HepG2 (cell line): Measurements from ENCODE around the gene EXPH5. TPM values are rescaled to one million over a fixed set of nuclear protein-coding genes. Genes with fewer than 3 reads are reported as not detected.

Source experiments
- ATAC-seq: fragments of 200-7000 bp; cut with Tn5 transposase; 3 replicates; pipeline ENCODE4 v1.9.1; 2020; ENCODE audit warnings: mild to moderate bottlenecking, moderate library complexity
- BruUV-seq: library from RNA; stranded (reverse); fragments of 400-500 nt; replicated peaks from 2 replicates; lab custom pipeline; 2021; lab: Mats Ljungman, UMichigan
- CTCF ChIA-PET: fragments of 300-600 bp; formaldehyde crosslinking; extraction: SDS; loops from one replicate; lab custom pipeline; 2021; ENCODE audit warnings: low total read pairs, inconsistent platforms, low intra/inter-chr PET ratio; lab: Yijun Ruan, JAX
- POLR2A ChIA-PET: fragments of 350-600 bp; sonication (Branson Sonifier 250); formaldehyde crosslinking; loops from one replicate; lab custom pipeline; 2020; ENCODE audit warnings: antibody characterized with exemption, inconsistent platforms; lab: Yijun Ruan, JAX
- DNase-seq: peaks from one replicate; pipeline ENCODE4 v3.0.0-alpha.2; 2015; ENCODE audit warnings: low spot score
- FAIRE-seq: peaks from 3 replicates; lab custom pipeline; 2011; peaks lifted over from hg19 to GRCh38; lab: Jason Lieb, UNC
- H2AFZ ChIP-seq: one replicate; pipeline ENCODE4 v1.6.1; 2011; ENCODE audit warnings: low read length, inconsistent platforms
- H3K27ac ChIP-seq: fragments of 300-600 bp; 3 replicates; pipeline ENCODE4 v1.8.0; 2011; ENCODE audit warnings: mixed run types, mild to moderate bottlenecking, mixed read lengths, low read length, inconsistent platforms; ENCODE audit not compliant: insufficient read depth; ENCODE audit errors: extremely low read length
- H3K27me3 ChIP-seq, 2 experiments: fragments of 200-600 bp in 1 of 2; 2 replicates in 1 of 2; 3 replicates in 1 of 2; pipeline versions ENCODE4 v1.6.0 to v1.8.0; 2011; ENCODE audit warnings: low read length in 2 of 2, mild to moderate bottlenecking in 2 of 2, moderate library complexity in 2 of 2, inconsistent platforms in 1 of 2; ENCODE audit not compliant: insufficient read depth in 2 of 2, control insufficient read depth in 1 of 2
- H3K36me3 ChIP-seq, 2 experiments: fragments of 200-600 bp in 1 of 2; replicated peaks in 1 of 2; 2 replicates in 1 of 2; 3 replicates in 1 of 2; pipeline versions ENCODE4 v1.5.1 to v1.8.0; 2011; ENCODE audit warnings: low read length in 2 of 2, inconsistent platforms in 1 of 2; ENCODE audit not compliant: insufficient read depth in 2 of 2, control insufficient read depth in 1 of 2
- H3K4me1 ChIP-seq: 2 replicates; pipeline ENCODE4 v1.5.1; 2012; ENCODE audit warnings: low read length, inconsistent platforms; ENCODE audit not compliant: insufficient read depth
- H3K4me2 ChIP-seq: 2 replicates; pipeline ENCODE4 v1.6.0; 2011; ENCODE audit warnings: low read depth, low read length, inconsistent platforms
- H3K4me3 ChIP-seq, 3 experiments: fragments of 200-600 bp in 1 of 3; sonication (generic), shearing (Covaris generic) in 1 of 3; replicated peaks in 1 of 3; 2 replicates each; pipeline ENCODE4 v1.5.1; 2011 to 2016; ENCODE audit warnings: low read length in 3 of 3, inconsistent platforms in 2 of 3, low read depth in 2 of 3, mild to moderate bottlenecking in 2 of 3, control low read depth in 1 of 3, mixed read lengths in 1 of 3; ENCODE audit not compliant: insufficient read depth in 1 of 3
- H3K79me2 ChIP-seq: one replicate; pipeline ENCODE4 v1.6.1; 2011; ENCODE audit warnings: low read length, inconsistent platforms; ENCODE audit not compliant: insufficient read depth
- H3K9ac ChIP-seq: 2 replicates; pipeline ENCODE4 v1.6.0; 2011; ENCODE audit warnings: mild to moderate bottlenecking, low read depth, low read length, inconsistent platforms; ENCODE audit not compliant: insufficient read depth
- H3K9me3 ChIP-seq: 2 replicates; pipeline ENCODE4 v1.5.1; 2012; ENCODE audit warnings: mild to moderate bottlenecking, low read length
- H4K20me1 ChIP-seq: 2 replicates; pipeline ENCODE4 v1.6.0; 2011; ENCODE audit warnings: inconsistent platforms, mild to moderate bottlenecking, low read length, moderate library complexity; ENCODE audit not compliant: insufficient read depth
- ADNP ChIP-seq: sonication (generic); formaldehyde crosslinking; IDR thresholded peaks from 2 replicates; pipeline ENCODE4 v1.4.0; 2020; ENCODE audit warnings: missing genetic modification reagents
- ATM ChIP-seq: fragments of 450-650 bp; IDR thresholded peaks from 2 replicates; pipeline ENCODE4 v1.7.1; 2017; ENCODE audit warnings: mild to moderate bottlenecking, borderline replicate concordance
- MBNL3 ChIP-seq: fragments of 250-450 bp; sonication (Bioruptor Pico); conservative IDR thresholded peaks from 2 replicates; pipeline ENCODE4 v1.8.0; 2022; ENCODE audit warnings: mild to moderate bottlenecking, inconsistent platforms
- PLRG1 ChIP-seq: fragments of 450-650 bp; conservative IDR thresholded peaks from 2 replicates; pipeline ENCODE4 v1.6.1; 2016
- RELA ChIP-seq: sonication (generic); formaldehyde crosslinking; IDR thresholded peaks from 2 replicates; pipeline ENCODE4 v1.4.0; 2020; ENCODE audit warnings: missing genetic modification reagents
- SSRP1 ChIP-seq: IDR thresholded peaks from 2 replicates; pipeline ENCODE4 v1.6.1; 2016; ENCODE audit warnings: control low read depth
- SYNCRIP ChIP-seq: fragments of 200-400 bp; formaldehyde crosslinking; IDR thresholded peaks from 2 replicates; pipeline ENCODE4 v1.6.1; 2018; ENCODE audit warnings: mild to moderate bottlenecking, low read depth, low read length; ENCODE audit not compliant: insufficient read depth
- TP53 ChIP-seq: sonication (generic); formaldehyde crosslinking; conservative IDR thresholded peaks from 2 replicates; pipeline ENCODE4 v1.4.0; 2020; ENCODE audit warnings: missing genetic modification reagents
- ZNF260 ChIP-seq: sonication (generic); formaldehyde crosslinking; IDR thresholded peaks from 2 replicates; pipeline ENCODE4 v1.4.0; 2020; ENCODE audit warnings: missing genetic modification reagents, low read depth, mild to moderate bottlenecking, borderline replicate concordance
- ZNF33A ChIP-seq: sonication (generic); formaldehyde crosslinking; IDR thresholded peaks from 2 replicates; pipeline ENCODE4 v1.5.1; 2020; ENCODE audit warnings: missing genetic modification reagents, mild to moderate bottlenecking, moderate library complexity, borderline replicate concordance
- ZNF367 ChIP-seq: sonication (generic); formaldehyde crosslinking; IDR thresholded peaks from 2 replicates; pipeline ENCODE4 v1.4.0; 2020; ENCODE audit warnings: missing genetic modification reagents, borderline replicate concordance
- ZNF432 ChIP-seq: sonication (generic); formaldehyde crosslinking; IDR thresholded peaks from 2 replicates; pipeline ENCODE4 v1.5.0; 2020; ENCODE audit warnings: missing genetic modification reagents, mild to moderate bottlenecking, borderline replicate concordance
- ZNF614 ChIP-seq: IDR thresholded peaks from 2 replicates; pipeline ENCODE4 v1.6.1; 2018; ENCODE audit warnings: missing biosample characterization, missing genetic modification reagents, inconsistent platforms, borderline replicate concordance
- WGBS: methylation state at CpG from one replicate; pipeline ENCODE4 v1.1.6; 2017; ENCODE audit warnings: low lambda C conversion rate; 5-methylcytosine and 5-hydroxymethylcytosine counted together
- in situ Hi-C: cut with HindIII; loops from 2 replicates; pipeline ENCODE4 v1.10.0; 2017; ENCODE audit warnings: low pct_unique_long_range_greater_than_20kb; ENCODE audit not compliant: extremely low pct_ligation_motif_present
- intact Hi-C: fragments of 100-400 bp; cut with micrococcal nuclease; formaldehyde crosslinking; loops from one replicate; pipeline ENCODE4 v1.10.0; 2022; ENCODE audit not compliant: unreplicated experiment
- polyA plus RNA-seq, 8 experiments: library from polyadenylated mRNA; depleted of rRNA in 3 of 8; stranded (reverse) in 7 of 8; unstranded in 1 of 8; fragments of >200 nt; fragmentation: Illumina TruSeq in 4 of 8; extraction: Trizol in 4 of 8; gene quantifications; 2 replicates each; pipeline versions ENCODE4 v1.2.1 to v1.2.3, GENCODE V29; 2011 to 2016; ENCODE audit warnings: low read depth in 4 of 8, missing spikeins in 1 of 8, mixed read lengths in 1 of 8; ENCODE audit not compliant: insufficient read depth in 1 of 8
- total RNA-seq, 5 experiments: library from RNA; depleted of rRNA; stranded (reverse); fragments of >200 nt; fragmentation: Illumina TruSeq; extraction: Trizol; gene quantifications; 2 replicates each; pipeline ENCODE4 v1.2.3, GENCODE V29; 2016; ENCODE audit warnings: low read depth in 1 of 5
- TF ChIP-seq, protein P1 (sequence below): sonication (generic); formaldehyde crosslinking; IDR thresholded peaks from 2 replicates; pipeline ENCODE4 v1.5.0; 2020; ENCODE audit warnings: mild to moderate bottlenecking, missing genetic modification reagents
- TF ChIP-seq, protein P2 (sequence below): sonication (generic); formaldehyde crosslinking; IDR thresholded peaks from 2 replicates; pipeline ENCODE4 v1.5.0; 2020; ENCODE audit warnings: missing genetic modification reagents
- TF ChIP-seq, protein P3 (sequence below): sonication (generic); formaldehyde crosslinking; IDR thresholded peaks from 2 replicates; pipeline ENCODE4 v1.9.0; 2022; ENCODE audit warnings: missing genetic modification reagents, mild to moderate bottlenecking, borderline replicate concordance
- TF ChIP-seq, protein P4 (sequence below): sonication (generic); formaldehyde crosslinking; IDR thresholded peaks from 2 replicates; pipeline ENCODE4 v1.4.0; 2020; ENCODE audit warnings: missing genetic modification reagents

EXPH5 gene
- total and polyA plus RNA-seq, 2 of the 13 experiments (the other 11 are each of a cell fraction or from before 2014, with no cell fraction given) = under 0.01 to 0.02 TPM

DNA sequence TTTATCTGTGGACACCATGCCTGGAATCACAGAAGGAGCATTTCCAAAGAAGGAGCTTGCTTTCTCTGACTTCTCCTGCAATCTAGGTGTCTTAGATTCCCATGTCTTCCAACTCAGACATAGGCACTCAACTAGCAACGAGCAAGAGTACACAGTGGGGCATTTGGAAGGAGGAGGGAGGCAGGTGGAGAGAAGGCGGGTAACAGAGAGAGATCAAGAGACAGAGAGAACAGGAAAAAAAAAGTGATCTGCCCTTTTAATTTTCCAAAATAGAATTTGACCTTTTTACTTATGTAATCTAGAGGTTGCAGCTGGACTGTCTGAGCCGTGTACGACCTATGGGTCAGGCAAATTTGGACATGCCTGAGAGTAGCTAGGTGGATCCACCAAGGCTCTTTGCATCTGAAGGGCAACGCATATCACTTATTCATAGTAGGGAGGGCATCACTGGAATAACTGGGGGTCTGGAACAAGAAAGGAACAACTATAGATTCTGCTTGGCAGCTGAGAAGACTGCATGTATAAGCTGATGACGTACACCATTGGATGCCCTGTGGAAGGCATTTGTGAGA is 58.1 kb downstream of the EXPH5 start (continued):
- TF ChIP-seq, protein P1, sequence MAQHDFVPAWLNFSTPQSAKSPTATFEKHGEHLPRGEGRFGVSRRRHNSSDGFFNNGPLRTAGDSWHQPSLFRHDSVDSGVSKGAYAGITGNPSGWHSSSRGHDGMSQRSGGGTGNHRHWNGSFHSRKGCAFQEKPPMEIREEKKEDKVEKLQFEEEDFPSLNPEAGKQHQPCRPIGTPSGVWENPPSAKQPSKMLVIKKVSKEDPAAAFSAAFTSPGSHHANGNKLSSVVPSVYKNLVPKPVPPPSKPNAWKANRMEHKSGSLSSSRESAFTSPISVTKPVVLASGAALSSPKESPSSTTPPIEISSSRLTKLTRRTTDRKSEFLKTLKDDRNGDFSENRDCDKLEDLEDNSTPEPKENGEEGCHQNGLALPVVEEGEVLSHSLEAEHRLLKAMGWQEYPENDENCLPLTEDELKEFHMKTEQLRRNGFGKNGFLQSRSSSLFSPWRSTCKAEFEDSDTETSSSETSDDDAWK (CRISPR knock-in tag) = no peak
- TF ChIP-seq ZNF33A (CRISPR knock-in tag) (no peak), RELA (CRISPR knock-in tag) (no peak), SYNCRIP (no peak), ZNF367 (CRISPR knock-in tag) (no peak), SSRP1 (CRISPR knock-in tag) (no peak), ZNF260 (CRISPR knock-in tag) (no peak), MBNL3 (CRISPR knock-in tag) (no peak)

DNA sequence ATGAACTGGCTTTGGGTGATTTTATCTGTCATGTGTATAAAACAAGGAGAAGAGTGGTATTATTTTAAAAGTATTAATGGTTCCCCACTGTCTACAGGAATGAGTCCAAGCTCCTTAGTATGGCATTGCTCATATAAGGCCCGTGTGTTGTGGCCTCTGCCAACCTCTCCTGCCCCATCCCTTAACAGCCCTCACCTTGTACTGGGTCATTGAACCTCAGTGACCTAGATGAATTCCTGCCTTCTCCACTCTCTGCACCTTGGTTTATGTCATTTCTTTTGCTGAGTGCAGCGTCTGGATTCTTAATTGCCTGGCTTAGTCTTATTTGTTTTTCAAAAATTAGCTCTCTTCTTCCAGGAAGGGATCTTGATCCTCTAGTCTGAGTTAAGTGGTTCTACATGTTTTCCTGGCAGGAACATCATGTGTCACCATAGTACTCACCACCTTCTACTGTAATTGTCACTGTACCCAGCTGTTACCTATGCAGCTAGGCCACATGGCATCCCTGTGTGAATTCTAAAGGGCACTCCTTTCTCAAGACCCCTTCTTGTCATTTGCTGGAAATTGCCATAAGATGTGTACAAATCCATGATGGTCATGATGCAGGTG is 59.2 kb downstream of the EXPH5 start:
- TF ChIP-seq TP53 (CRISPR knock-in tag) = no peak
- TF ChIP-seq, protein P2, sequence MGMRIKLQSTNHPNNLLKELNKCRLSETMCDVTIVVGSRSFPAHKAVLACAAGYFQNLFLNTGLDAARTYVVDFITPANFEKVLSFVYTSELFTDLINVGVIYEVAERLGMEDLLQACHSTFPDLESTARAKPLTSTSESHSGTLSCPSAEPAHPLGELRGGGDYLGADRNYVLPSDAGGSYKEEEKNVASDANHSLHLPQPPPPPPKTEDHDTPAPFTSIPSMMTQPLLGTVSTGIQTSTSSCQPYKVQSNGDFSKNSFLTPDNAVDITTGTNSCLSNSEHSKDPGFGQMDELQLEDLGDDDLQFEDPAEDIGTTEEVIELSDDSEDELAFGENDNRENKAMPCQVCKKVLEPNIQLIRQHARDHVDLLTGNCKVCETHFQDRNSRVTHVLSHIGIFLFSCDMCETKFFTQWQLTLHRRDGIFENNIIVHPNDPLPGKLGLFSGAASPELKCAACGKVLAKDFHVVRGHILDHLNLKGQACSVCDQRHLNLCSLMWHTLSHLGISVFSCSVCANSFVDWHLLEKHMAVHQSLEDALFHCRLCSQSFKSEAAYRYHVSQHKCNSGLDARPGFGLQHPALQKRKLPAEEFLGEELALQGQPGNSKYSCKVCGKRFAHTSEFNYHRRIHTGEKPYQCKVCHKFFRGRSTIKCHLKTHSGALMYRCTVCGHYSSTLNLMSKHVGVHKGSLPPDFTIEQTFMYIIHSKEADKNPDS (CRISPR knock-in tag) = no peak
- TF ChIP-seq PLRG1 = no peak
- TF ChIP-seq, protein P3, sequence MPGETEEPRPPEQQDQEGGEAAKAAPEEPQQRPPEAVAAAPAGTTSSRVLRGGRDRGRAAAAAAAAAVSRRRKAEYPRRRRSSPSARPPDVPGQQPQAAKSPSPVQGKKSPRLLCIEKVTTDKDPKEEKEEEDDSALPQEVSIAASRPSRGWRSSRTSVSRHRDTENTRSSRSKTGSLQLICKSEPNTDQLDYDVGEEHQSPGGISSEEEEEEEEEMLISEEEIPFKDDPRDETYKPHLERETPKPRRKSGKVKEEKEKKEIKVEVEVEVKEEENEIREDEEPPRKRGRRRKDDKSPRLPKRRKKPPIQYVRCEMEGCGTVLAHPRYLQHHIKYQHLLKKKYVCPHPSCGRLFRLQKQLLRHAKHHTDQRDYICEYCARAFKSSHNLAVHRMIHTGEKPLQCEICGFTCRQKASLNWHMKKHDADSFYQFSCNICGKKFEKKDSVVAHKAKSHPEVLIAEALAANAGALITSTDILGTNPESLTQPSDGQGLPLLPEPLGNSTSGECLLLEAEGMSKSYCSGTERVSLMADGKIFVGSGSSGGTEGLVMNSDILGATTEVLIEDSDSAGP (CRISPR knock-in tag) = no peak
- TF ChIP-seq ATM = no peak
- no peak for TF ChIP-seq ADNP (CRISPR knock-in tag)
- TF ChIP-seq ZNF432 (CRISPR knock-in tag) = no peak
- TF ChIP-seq ZNF614 (CRISPR knock-in tag) = no peak
- TF ChIP-seq, protein P4, sequence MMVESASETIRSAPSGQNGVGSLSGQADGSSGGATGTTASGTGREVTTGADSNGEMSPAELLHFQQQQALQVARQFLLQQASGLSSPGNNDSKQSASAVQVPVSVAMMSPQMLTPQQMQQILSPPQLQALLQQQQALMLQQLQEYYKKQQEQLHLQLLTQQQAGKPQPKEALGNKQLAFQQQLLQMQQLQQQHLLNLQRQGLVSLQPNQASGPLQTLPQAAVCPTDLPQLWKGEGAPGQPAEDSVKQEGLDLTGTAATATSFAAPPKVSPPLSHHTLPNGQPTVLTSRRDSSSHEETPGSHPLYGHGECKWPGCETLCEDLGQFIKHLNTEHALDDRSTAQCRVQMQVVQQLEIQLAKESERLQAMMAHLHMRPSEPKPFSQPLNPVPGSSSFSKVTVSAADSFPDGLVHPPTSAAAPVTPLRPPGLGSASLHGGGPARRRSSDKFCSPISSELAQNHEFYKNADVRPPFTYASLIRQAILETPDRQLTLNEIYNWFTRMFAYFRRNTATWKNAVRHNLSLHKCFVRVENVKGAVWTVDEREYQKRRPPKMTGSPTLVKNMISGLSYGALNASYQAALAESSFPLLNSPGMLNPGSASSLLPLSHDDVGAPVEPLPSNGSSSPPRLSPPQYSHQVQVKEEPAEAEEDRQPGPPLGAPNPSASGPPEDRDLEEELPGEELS (CRISPR knock-in tag) = no peak
- no peak overlapping the region for H3K9ac ChIP-seq
- H2AFZ ChIP-seq = no peak overlapping the region
- H3K79me2 ChIP-seq = no peaks in the 10 kb centered on the region
- in situ Hi-C loops = no loop called here
- ChIA-PET CTCF (no interaction called here), POLR2A (no interaction called here)
- H3K27ac ChIP-seq = no peak overlapping the region
- no peak overlapping the region for H3K4me2 ChIP-seq
- no peak for ATAC-seq
- H3K4me1 ChIP-seq = no peaks in the 10 kb centered on the region
- intact Hi-C loops = no loop called here
- no peaks in the 10 kb centered on the region for H3K9me3 ChIP-seq
- H4K20me1 ChIP-seq = no peaks in the 10 kb centered on the region
- no peaks in the 10 kb centered on the region for H3K27me3 ChIP-seq
- WGBS = 23% methylated on average over 2 of the region's 2 CpGs
- FAIRE-seq = no peak
- H3K36me3 ChIP-seq = no peaks in the 10 kb centered on the region
- H3K4me3 ChIP-seq = no peak overlapping the region
- BruUV-seq = no TSS peak
- no peak for DNase-seq
